ENCODE data around the gene TMEM179.

Gene TMEM179

GRCh38 chr14:104542871-104543830 lies 61.4 kb downstream of the TMEM179 start:
- TF ChIP-seq GATA3 (IDR thresholded peaks at IDR 0.05; ENCODE audit: low read depth, low read length) (no peak), GATA2 (IDR thresholded peaks at IDR 0.05; ENCODE audit: low read depth, low read length) (no peak)

- TF ChIP-seq GATA3 (IDR thresholded peaks at IDR 0.05; ENCODE audit: low read depth, low read length) (no peak), GATA2 (IDR thresholded peaks at IDR 0.05; ENCODE audit: low read depth, low read length) (no peak)
These were observed 62.6 kb downstream of the TMEM179 start for GRCh38 chr14:104541905-104542465.

Data from SH-SY5Y (cell line).